Measurements from ENCODE around the gene CD300LD.

- TF ChIP-seq, protein P1, sequence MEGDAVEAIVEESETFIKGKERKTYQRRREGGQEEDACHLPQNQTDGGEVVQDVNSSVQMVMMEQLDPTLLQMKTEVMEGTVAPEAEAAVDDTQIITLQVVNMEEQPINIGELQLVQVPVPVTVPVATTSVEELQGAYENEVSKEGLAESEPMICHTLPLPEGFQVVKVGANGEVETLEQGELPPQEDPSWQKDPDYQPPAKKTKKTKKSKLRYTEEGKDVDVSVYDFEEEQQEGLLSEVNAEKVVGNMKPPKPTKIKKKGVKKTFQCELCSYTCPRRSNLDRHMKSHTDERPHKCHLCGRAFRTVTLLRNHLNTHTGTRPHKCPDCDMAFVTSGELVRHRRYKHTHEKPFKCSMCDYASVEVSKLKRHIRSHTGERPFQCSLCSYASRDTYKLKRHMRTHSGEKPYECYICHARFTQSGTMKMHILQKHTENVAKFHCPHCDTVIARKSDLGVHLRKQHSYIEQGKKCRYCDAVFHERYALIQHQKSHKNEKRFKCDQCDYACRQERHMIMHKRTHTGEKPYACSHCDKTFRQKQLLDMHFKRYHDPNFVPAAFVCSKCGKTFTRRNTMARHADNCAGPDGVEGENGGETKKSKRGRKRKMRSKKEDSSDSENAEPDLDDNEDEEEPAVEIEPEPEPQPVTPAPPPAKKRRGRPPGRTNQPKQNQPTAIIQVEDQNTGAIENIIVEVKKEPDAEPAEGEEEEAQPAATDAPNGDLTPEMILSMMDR (IDR thresholded peaks at IDR 0.05), result no peak
- TF ChIP-seq POLR2A (IDR thresholded peaks at IDR 0.05), result no peak
Observed at GRCh38 chr17:74543891-74544760, 48.0 kb downstream of the CD300LD start.
